GM21717 (cell line): Measurements from ENCODE around the gene NAAA.
"Not testable (repeated sequence)": the region's sequence is repeated elsewhere in the genome, so short reads cannot be mapped to it uniquely, and the experiment has no call there.

Experiments
- ATAC-seq: cut with Tn5 transposase; IDR thresholded peaks from one replicate; pipeline ENCODE4 v1.9.1; 2021; ENCODE audit warnings: mild to moderate bottlenecking, moderate library complexity; ENCODE audit not compliant: unreplicated experiment

Gene NAAA

GRCh38 chr4:75920327-75920726 lies 20.5 kb downstream of the NAAA start:
- ATAC-seq, result no peak

GRCh38 chr4:75919920-75920319 lies 20.9 kb downstream of the NAAA start:
- ATAC-seq, result no peak

- ATAC-seq, result peak; percentile 62
Measured at GRCh38 chr4:75916091-75916661, 24.6 kb downstream of the NAAA start.

DNA sequence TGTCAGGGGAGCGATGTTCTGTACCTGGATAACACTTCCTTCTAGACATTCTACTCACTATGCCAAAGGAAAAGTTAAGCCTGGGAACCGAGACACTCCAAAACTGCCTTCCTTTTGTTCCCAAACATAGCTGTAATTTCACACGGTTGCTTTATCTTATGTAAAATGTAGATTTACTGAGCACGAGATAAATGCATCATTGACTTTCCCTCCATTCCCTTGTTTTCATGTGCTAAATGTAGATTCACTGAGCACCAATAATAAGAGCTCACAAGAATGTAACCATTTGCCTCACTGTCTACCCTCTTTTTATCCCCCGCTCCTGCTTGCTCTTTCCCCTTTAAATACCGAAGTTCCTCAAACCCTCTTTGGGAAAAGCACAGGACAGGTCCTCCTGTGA lies 27.8 kb downstream of the NAAA start:
- ATAC-seq, result no peak

- not testable (repeated sequence) for ATAC-seq
Measured at GRCh38 chr4:75910831-75911230, 30.0 kb downstream of the NAAA start.

DNA sequence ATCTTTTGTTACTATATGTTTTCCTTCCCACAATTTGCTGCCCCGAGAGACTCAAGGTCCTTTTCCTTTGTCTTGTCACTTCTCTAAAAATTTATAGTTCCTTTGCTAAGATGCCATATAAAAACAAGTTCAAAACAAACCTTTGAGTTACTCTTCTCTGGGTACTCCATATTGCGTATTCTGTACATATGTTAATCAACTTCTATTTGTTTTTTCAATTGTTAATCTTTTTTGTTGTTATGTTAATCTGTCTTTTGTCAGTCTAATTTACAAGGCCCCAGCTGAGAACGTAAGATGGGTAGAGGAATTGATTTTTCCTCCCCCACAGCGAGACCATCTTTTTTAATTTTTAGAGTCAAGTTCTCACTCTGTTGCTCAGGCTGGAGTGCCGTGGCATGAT lies 31.4 kb downstream of the NAAA start:
- ATAC-seq, result no peak

DNA sequence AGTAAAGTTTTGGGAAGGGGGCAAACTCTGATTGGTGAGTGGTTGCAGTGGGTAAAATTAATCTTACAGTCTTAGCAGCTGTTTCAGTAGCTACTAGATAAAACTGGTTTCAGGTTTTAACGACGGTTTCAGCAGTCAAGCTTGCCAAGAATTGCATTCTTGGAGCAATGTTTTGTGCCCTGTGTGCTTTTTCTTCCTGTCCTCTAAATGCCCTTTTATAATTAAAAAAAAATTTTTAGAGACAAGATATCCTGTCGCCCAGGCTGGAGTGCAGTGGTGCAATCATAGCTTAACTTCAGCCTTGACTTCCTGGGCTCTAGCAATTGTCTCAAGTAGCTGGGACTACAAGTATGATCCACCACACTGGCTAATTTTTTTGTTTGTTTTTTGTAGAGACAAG lies 32.3 kb downstream of the NAAA start:
- ATAC-seq, result no peak

- ATAC-seq, result no peak
Measured at GRCh38 chr4:75907966-75908365, 32.8 kb downstream of the NAAA start.

GRCh38 chr4:75904076-75904475 lies 36.7 kb downstream of the NAAA start:
- no peak for ATAC-seq

DNA sequence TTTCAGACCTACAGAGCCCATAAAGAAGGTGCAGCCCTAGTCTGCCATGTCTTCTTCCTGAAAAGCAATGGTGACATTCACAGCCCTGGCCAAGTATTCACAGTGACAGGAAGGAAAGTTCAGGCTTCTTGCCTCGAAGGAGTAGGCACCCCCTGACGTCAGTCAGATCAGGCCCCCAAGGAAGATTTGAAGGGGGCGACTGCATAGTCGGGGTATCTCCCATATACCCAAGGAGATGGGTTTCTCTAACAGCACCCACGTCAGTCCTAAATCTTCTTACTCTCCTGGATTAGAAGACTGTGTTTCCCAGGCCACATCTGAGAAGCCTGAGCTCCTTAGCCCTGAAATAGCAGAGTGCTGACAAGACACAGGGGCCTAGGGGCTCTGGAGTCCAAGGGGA lies 38.5 kb downstream of the NAAA start, which contains the start of gene PPEF2:
TSS of gene PPEF2 (minus strand) at position 101 of the 400 bp plus-strand sequence. CDS start 6,127 bp downstream, outside the sequence.
- no peak for ATAC-seq

DNA sequence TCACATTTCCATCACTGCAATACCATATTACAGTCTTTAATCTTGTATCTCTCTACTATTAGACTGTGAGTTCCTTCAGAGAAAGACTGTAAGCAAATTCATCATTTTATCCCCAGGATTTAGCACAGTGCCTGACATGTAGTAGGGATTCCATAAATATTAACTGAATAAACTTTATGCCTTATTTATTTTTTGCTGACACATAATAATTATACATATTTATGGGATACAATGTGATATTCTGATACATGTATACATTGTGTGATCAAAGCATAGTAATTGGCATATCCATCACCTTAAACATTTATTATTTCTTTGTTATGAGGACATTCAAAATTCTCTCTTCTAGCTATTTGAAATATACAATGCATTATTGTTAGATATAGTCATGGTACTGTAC lies 42.3 kb downstream of the NAAA start:
- no peak for ATAC-seq

DNA sequence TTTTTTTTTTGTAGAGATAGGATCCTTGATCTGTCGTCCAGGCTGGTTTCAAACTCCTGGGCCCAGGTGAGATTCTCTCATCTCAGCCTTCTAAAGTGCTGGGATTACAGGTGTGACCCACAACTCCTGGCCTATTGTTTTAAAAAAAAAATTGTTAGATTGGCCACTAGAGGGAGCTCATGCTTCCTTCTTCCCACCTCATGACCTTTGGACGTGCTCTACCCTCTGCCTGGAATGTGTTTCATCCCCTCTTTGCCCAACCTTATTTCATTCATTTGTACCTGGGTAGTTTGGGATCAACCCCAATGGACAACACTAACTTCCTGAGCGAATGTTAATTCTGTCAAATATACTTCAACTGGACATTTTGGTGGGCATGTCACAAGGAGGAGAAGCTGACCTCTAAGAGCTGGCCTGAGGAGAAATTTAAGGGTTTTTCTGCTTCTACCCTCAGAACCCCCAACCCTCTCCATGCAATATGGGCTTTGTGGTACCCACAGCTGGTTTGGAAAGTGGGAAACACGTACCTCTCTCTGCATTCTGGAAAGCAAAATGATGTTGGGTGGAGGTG lies 45.0 kb downstream of the NAAA start:
- ATAC-seq, result no peak

- no peak for ATAC-seq
Measured at GRCh38 chr4:75892508-75892907, 48.3 kb downstream of the NAAA start.

GRCh38 chr4:75891611-75892010 lies 49.2 kb downstream of the NAAA start:
- ATAC-seq, result no peak

- ATAC-seq, result no peak
Measured at GRCh38 chr4:75889537-75890199, 51.1 kb downstream of the NAAA start.

GRCh38 chr4:75886104-75886503 lies 54.7 kb downstream of the NAAA start:
- no peak for ATAC-seq

GRCh38 chr4:75881476-75881875 lies 59.3 kb downstream of the NAAA start:
- no peak for ATAC-seq

- ATAC-seq, result no peak
Measured at GRCh38 chr4:75880278-75880677, 60.5 kb downstream of the NAAA start.

DNA sequence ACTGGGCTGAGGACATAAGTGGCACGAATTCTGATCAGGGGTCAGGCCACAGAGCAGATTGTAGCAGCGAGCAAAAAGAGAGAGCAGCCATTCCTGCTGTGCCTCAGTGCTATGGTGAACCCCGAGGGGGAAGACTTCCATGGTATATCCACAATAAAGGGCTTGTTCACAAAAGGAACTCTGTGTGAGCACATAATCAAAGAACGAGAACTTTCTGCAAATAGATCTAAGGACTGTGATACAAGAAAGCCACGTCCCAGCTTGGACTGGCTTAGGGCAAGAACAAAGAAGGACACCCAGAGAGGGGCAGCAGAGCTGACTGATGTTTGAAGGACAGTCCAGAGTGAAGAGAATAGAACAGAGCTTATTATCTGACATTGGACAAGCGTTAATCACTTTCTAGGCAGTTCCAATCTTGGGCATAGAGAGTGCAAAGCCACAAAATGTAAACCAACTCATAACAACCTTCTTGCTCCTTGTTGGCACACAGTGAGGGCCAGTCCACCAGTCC lies 62.5 kb downstream of the NAAA start:
- ATAC-seq, result no peak

DNA sequence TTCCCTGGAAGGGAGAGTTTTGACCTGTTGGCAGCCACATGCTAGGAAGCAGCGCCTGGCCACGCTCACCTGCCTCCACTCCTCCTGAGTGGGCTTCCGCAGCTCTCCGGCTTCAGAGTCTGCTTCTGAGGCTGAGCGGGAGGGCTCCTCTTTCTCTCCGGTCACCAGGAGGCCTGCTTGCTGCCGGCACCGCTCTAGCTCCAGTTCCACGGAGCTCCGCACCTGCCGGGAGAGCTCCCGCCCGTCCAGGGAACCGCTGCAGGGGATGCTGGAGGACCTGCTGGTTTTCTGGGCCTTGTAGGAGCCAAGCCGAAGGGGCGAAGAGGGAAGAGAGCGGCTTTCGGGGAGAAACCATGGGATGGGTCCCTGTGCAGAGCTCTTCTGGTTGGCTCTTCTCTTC lies 64.6 kb downstream of the NAAA start:
- no peak for ATAC-seq

DNA sequence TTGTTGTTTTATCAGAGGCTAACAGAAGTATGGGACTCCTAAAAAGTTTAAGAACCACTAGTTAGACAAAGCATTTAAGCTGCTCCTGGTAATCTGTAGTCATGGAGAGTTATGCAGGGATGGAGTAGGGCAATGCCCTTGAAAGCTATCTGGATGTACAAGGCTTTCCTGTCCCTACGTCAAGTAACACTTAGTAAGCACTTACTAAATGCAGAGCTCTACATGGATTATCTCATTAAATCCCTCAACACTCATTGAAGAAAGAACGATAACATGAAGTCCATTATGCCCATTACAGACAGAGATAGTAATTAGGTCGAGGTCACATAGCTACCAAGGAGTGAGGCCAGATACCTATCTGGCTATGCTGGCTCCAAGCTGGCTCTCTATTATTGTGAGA lies 71.7 kb downstream of the NAAA start:
- no peak for ATAC-seq

GRCh38 chr4:75867130-75867529 lies 73.7 kb downstream of the NAAA start:
- no peak for ATAC-seq
